GM21723 (cell line): Measurements from ENCODE around the gene SLC35F3.
A peak's percentile ranks its signal among the peaks of the same experiment; 100 is the strongest.
"Not testable (repeated sequence)": the region's sequence is repeated elsewhere in the genome, so short reads cannot be mapped to it uniquely, and the experiment has no call there.

Source experiments
- ATAC-seq: cut with Tn5 transposase; IDR thresholded peaks from one replicate; pipeline ENCODE4 v1.9.1; 2021; ENCODE audit warnings: mild to moderate bottlenecking, moderate library complexity; ENCODE audit not compliant: unreplicated experiment

The SLC35F3 gene

DNA sequence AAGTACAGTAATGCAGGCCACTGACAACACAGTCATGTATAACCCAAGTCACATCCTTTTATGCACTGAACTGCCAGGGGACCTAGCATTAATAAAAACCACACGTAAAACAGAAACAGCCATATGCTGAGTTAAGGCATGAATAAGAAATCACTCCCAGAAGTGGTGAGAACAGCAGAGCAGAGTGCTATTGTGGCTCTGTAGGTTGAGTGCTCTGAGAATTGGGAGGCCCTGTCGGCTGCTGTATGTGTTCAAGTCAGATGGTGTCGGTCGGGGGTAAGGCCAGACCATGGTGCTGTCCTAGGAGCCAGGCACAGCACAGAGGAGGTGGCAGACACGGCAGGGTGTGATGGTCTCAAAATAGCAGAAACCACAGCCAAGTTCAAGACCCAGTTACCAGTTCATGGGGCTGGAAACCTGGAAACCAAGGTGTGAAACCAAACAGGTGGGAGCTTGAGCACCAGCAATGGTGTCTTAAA lies 342.2 kb downstream of the SLC35F3 start:
- peak; percentile 91 for ATAC-seq

DNA sequence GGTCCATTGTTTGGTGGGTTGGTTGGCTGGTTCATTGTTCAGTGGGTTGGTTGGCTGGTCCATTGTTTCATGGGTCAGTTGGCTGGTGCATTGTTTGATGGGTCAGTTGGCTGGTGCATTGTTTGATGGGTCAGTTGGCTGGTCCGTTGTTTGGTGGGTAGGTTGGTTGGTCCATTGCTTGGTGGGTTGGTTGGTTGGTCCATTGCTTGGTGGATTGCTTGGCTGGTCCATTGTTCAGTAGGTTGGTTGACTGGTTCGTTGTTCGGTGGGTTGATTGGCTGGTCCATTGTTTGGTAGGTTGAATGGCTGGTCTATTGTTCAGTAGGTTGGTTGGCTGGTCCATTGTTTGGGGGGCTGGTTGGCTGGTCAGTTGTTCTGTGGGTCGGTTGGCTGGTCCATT lies 343.3 kb downstream of the SLC35F3 start:
- ATAC-seq, result not testable (repeated sequence)

DNA sequence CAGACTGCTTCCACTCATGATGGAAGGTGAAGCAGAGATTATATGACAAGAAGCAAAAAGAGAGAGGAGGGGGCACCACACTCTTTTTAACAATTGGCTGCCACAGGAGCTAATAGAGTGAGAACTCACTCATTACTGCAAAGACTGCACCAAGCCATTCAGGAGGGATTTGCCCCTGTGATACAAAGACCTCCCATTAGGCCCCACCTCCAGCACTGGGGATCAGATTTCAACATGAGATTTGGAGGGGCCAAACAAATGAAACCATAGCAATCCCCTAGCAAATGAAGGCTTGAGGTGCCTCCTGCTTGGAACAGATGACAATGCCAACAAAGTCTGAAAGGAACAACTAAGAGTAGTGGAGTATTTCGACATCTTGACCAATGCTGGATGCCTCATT lies 346.3 kb downstream of the SLC35F3 start:
- no peak for ATAC-seq

- no peak for ATAC-seq
These were observed 349.3 kb downstream of the SLC35F3 start for GRCh38 chr1:234253732-234254131.

DNA sequence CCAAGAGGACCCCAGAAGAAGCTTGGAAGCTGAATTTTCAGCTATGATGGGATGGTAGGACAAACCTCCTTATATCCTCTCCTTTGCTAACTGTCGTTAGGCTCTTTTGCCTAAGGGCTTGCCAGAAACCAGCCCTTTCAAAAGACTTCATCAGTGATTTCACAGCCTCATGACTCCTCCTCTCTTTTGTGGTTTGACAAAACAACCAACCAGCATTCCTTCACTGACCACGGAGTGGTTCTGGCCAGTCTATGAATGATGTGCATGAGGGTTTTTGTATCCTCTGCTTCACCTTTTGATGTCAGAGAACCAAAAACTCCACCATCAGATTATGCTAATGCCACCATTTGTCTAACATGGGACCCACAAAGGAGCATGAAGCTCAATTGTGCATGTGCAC lies 351.9 kb downstream of the SLC35F3 start:
- no peak for ATAC-seq

- ATAC-seq, result no peak
These were observed 353.6 kb downstream of the SLC35F3 start for GRCh38 chr1:234258071-234258470.

GRCh38 chr1:234260578-234260977 lies 356.1 kb downstream of the SLC35F3 start:
- no peak for ATAC-seq

GRCh38 chr1:234261545-234261944 lies 357.1 kb downstream of the SLC35F3 start:
- no peak for ATAC-seq

- ATAC-seq, result no peak
These were observed 357.7 kb downstream of the SLC35F3 start for GRCh38 chr1:234262007-234262753.

- no peak for ATAC-seq
These were observed 358.3 kb downstream of the SLC35F3 start for GRCh38 chr1:234262754-234263105.

- ATAC-seq, result no peak
These were observed 360.4 kb downstream of the SLC35F3 start for GRCh38 chr1:234264832-234265231.

GRCh38 chr1:234265321-234265720 lies 360.8 kb downstream of the SLC35F3 start:
- ATAC-seq, result no peak

DNA sequence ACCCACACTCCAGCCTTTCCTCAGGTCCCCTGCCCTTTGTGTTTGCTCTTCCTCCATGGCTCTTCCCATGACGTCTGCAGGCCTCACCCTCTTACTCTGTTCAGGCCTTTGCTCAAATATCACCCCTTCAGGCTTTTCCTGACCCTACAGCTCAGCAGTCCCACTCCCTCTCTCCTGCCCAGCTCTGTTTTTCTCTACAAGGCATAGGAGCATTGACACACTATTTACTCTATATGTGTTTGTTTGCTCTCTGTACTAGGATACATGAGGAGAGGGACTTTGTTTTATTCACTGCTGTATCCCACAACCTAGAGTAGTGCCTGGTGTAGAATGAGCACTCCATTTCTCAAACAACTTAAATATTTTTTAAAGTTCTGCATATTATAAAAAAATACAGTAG lies 361.4 kb downstream of the SLC35F3 start:
- ATAC-seq, result no peak

DNA sequence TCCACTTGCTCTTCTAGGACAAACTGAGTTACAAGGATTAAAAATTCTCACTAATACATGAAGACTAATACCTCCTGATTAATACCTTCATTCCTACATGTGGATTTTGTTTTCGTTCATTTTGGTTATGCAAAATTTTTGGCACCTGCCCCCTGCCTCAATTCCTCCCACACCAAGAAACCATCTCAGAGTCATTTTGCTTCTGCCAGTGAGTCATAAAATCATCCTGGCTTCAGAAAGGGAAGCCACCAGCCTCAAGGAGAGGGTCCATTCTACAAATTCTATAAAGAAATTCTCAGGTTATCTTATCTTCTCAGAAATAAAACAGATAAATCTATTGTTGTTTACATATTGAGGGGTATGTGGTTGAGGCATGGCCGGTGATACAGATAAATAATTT lies 365.6 kb downstream of the SLC35F3 start:
- ATAC-seq, result no peak

DNA sequence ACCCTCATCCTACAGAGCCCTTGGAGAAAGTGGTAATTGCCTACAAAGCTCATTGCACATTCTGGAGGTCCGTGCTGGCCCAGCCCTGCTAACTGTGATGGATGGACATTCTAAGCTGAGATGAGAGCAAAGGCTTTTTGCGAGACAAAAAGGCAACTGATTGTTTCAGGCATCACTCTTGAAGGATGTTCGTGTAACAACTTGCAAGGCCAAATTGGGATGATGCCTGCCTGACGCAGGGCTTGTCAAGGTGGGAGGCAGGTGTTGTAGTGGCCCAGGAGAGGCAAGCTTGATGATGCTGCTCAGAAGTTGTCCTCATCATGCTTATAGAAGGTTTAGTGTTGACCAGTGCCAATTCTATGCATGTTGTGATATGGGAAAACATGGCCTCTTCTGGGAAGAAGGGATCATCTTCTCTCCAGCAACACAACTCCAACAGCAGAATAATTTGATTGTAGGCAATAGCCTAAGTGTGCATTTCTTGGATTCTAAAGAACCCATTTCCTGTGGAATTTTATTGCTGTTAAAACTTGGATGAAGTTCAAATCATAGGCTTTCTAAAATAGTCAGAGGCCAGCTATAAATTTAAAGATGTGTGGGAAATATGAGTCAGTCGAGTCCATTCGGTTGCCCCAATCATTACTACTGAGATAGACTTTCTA lies 366.2 kb downstream of the SLC35F3 start:
- ATAC-seq, result peak; percentile 4

DNA sequence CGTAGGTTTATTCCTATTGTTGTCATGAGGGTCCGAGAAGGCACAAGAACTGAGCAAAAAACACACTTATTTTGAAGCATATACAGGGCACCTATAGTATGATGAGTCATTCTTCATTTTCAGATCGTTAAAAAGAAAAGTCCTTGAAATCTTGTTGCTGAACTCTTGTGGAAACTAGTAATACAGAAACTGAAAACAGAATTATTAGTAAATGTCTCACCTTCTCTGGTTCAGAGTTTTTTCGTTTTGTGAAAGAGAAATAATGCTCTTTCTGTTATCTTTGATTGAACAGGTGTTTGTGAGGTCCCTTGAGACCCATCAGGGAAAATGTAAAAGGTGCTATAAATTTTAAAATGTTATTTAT lies 366.7 kb downstream of the SLC35F3 start:
- peak; percentile 97 for ATAC-seq

DNA sequence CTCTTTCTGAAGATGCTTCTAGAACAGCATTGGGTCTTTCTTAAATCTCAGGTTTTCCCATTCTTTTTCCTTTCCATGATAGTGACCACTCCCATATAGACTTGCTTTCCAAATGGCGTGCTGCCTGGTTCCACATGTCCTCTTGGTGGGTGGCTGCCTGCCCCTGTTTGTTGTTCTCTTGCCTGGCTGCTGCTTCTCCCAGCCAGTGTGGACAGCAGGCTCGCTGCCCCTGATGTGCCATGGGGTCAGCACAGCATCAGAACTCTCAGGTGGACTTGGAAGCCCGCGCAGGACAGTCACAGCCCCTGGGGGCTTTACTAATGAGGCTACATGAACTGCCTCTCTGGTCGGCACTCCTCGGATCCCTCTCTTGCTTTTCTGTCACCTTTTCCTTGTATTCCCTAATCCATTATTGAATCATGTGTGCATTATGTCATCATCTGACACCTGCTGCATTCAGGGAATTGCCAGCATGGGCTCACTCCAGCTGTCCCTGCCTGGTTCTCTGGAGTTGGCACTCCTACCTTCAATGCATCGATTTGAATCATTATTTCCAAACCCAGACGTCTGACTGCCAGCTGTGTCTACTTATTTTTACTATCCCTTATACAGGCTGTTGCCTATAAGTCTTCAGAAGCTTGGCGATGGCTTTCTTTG lies 368.3 kb downstream of the SLC35F3 start:
- ATAC-seq, result no peak

- ATAC-seq, result no peak
These were observed 369.5 kb downstream of the SLC35F3 start for GRCh38 chr1:234273981-234274380.

- ATAC-seq, result no peak
These were observed 371.8 kb downstream of the SLC35F3 start for GRCh38 chr1:234276151-234276788.

DNA sequence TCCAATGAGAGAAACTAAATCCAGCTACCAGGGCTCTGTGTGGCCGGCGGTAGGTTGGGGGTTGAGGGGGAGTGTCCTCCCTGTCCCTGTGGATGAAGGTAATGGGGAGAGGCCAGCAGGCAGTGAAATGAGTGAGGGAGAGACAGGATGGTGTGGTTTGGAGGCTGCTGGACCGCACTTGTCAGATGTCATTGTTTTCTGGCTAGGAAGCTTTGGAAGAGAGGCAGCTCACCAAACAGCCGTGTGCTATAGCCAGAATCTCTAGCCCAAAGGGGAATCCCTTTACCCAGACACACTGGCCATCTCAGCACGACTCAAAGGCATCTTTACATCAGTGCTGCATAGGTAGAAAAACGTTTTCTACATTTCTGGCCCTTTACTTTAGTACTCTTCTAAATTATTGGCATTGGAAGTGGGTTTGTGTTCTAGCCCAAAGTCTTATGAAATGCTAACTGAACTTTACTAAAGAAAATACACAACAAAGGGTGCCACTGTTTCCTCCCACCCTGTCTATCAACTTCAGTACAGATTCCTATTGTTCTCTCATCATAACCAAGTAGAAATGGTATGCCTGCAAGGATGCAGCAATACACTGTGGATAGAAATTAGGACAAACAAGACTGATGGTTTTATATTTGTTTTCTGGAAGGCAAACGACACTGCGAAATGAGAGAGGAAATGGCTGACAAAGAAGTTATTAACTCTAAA lies 372.8 kb downstream of the SLC35F3 start:
- no peak for ATAC-seq

DNA sequence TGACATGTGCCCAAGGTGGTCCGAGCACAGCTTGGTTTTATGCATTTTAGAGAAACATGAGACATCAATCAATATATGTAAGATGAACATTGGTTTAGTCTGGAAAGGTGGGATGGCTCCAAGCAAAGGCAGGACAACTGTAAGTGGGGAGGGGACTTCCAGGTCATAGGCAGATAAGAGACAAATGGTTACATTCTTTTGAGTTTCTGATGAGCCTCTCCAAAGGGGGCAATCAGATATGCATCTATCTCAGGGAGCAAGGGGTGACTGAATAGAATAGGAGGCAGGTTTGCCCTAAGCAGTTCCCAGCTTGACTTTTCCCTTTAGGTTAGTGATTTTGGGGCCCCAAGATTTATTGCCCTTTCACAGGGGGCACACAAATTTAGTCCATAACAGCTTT lies 374.5 kb downstream of the SLC35F3 start:
- no peak for ATAC-seq
